HG03108 (cell line): ENCODE measurements around the gene SV2C.

ENCODE experiments used
- ATAC-seq: cut with Tn5 transposase; IDR thresholded peaks from one replicate; pipeline ENCODE4 v1.9.1; 2021; ENCODE audit warnings: moderate library complexity; ENCODE audit not compliant: unreplicated experiment

SV2C gene

DNA sequence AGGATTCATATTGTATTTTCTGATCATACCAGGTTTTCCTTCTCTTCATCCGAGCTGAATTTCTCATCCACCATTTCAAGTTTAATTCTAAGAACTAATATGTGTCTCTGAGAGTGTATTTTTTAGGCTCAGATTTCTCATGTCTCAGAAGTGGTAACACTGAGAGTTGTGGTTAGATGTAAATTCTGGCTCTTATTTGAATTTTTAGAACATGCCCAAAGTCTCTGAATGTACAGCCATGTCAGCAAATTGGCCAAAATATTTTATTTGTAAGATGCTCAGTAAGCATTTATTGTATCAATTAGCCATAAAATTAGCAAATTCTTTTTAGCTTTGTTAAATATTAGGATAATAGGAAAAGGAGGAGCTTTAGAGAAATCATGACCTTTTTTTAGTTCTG, 16.6 kb downstream of the SV2C start:
- ATAC-seq, result no peak

DNA sequence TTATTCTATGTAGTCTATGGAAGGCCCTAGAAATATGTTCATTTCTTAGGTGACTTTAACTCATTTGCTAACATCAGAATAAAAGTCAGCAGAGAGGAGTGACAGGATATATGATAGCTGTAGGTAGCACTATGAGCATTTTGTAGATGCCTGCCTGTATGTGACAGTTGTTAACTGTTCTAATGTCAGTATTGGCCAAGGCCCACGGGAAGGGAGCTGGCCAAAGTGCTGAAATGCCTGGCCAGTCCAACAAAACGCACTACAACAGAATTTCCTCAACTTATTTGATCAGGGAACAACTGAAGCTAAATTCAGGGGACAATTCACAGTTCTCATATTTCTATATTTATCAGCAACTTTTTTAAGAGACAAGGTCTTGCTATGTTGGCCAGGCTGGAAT, 20.8 kb downstream of the SV2C start:
- no peak for ATAC-seq

GRCh38 chr5:76106149-76106548, 23.0 kb downstream of the SV2C start:
- no peak for ATAC-seq

DNA sequence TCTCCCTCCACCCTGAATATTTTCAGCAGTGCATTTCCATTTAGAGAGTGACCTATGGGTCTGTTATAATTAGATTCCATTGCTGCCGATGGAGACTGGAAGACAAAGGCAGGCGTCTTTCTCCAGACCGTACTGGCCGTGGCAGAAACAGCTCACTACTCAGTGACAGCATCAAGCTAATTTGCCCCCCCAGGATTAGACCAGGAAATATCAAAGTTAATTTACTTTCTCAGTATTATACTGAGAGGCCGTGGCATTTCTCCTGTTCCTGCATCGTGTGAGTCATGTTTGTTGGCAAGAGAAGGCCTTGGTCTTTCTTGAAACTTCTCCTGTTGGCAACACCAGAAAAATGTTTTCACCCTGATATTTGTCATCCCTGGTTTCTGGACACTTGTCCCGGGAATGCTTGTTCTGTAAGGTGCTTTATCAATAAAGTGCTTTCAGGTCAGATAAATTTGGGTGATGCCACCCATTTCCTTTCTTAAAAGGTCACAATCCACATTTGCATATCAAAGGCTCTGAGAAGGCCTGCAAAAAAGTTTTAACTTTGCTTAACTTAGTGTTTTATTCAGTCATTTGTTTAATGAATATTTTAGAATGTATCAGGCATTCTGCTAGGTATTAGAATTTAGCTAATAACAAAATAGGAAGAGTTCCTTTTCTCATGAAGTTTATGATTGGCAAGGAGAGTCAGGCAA, 28.4 kb downstream of the SV2C start:
- ATAC-seq, result no peak

- no peak for ATAC-seq
Measured at GRCh38 chr5:76113103-76113502, 29.9 kb downstream of the SV2C start.

- ATAC-seq, result no peak
Measured at GRCh38 chr5:76114179-76114851, 31.1 kb downstream of the SV2C start.

- ATAC-seq, result no peak
Measured at GRCh38 chr5:76125346-76125745, 42.2 kb downstream of the SV2C start.

DNA sequence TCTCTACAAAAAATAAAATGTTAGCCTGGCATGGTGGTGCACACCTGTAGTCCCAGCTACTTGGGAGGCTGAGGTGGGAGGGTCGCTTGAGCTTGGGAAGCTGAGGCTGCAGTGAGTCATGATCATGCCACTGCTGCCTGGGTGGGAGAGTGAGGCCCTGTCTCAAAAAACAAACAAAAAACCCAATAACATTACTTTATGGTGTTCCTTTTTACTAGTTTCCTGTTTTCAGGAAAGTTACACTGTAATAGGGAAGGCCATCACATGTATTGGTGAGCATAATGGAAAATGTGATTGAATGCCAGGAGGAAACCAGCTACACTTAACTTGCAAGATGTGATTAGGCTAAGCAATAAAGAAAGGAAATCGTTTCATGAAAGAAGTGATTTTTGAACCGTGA, 42.7 kb downstream of the SV2C start:
- ATAC-seq, result no peak

- no peak for ATAC-seq
Measured at GRCh38 chr5:76134003-76134402, 50.8 kb downstream of the SV2C start.

DNA sequence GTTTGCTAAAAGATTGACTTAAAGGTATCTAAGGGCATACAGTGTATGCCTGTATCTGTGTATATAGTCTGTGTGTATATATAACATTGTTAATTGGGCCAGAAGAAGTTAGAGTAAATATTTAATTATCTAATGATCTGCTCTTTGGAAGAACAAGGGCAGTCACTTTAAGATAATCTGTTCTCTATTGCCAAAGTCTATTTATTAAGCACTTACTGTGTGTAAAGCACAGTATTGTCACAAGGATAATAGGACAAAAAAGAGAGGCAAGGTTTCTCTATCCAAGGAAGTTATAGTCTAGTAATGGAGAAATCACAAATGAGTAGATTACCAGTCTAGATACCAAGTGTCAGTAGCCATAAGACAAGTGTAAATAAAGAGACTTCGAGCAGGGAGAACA, 51.5 kb downstream of the SV2C start:
- no peak for ATAC-seq

- ATAC-seq, result no peak
Measured at GRCh38 chr5:76137887-76138542, 54.8 kb downstream of the SV2C start.

GRCh38 chr5:76143884-76144283, 60.7 kb downstream of the SV2C start:
- ATAC-seq, result no peak

GRCh38 chr5:76144513-76145274, 61.5 kb downstream of the SV2C start:
- ATAC-seq, result no peak

GRCh38 chr5:76145945-76146344, 62.8 kb downstream of the SV2C start:
- no peak for ATAC-seq

- ATAC-seq, result no peak
Measured at GRCh38 chr5:76149636-76150035, 66.5 kb downstream of the SV2C start.

- no peak for ATAC-seq
Measured at GRCh38 chr5:76152161-76152560, 69.0 kb downstream of the SV2C start.

GRCh38 chr5:76152700-76153099, 69.5 kb downstream of the SV2C start:
- no peak for ATAC-seq

DNA sequence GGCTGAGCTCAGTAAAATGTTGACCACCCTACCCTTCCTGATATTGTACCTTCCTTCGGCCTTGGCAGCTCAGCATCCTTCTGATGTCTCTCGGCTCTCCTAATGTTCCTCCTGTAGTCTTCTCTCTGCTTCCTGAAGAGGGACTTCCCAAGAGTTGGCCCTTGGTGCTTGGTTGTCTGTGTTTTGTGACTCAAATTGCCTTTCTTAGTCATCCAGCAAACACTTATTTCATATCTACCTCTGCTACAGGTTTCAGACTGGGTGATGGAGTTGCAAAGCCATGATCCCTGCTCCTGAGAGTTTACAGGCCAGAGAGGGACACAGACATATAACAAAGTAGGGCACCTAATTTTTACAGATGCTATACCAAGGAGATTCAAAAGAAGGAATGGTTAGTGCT, 70.1 kb downstream of the SV2C start:
- no peak for ATAC-seq

DNA sequence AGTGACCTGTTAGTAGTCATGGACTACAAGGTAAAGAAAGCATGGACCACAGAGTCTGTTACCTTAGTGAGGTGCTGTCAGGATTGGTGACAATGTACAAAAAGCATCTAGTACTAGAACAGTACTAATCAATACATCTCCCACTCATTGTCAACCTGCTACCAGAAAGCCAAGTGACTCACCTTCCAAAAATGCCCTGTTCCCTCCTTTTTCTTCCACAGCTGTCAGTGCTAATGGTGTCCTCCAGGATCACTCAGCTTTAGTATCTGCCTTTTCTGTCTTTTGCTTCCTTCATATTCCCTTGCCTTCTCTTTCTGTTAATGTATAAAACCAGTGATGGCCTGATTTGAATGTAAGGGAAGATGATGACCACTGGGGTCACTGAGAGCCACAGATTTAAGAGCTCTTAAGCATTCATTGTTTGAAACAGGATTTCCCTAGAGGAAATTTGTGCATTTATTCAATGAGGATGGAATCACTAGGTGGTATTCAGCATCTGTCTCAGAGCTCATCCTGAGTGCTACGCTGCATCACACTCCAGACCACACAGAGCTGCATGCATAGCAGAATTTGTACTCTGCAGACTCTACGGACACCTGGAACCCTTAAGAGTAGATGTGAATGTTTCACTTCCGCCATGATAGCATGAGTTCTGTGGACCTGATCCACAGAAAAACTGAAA, 71.0 kb downstream of the SV2C start:
- ATAC-seq, result no peak

GRCh38 chr5:76155536-76155935, 72.4 kb downstream of the SV2C start:
- ATAC-seq, result no peak

- no peak for ATAC-seq
Measured at GRCh38 chr5:76162335-76162734, 79.2 kb downstream of the SV2C start.
